ENCODE results near the gene CSNK1A1. TPM values are rescaled to one million over a fixed set of nuclear protein-coding genes. Genes with fewer than 3 reads are reported as not detected.
"Not testable (repeated sequence)": the region's sequence is repeated elsewhere in the genome, so short reads cannot be mapped to it uniquely, and the experiment has no call there.

The CSNK1A1 gene
- total RNA-seq, 1 donor from 2014 or later, result 194 TPM

DNA sequence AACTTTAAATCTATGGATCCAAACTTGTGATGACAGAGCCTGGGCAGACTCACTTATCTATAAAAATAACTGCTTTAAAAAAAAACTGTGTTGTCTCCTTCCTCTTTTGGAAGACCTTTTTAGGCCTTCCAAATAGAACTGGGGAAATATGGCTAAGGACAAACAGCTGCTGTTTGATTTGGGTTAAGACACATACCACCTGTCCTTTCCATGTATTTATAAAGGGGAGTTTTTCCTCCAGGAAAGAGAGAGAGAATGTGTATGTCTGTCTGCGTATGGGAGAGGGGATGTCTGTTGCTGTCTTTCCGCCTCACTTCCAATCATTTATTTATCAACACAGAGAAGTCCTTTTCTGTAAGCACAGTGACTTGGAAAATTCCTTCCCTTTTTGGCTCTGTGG is 32.9 kb upstream of the CSNK1A1 start:
- no peaks in the 10 kb centered on the region for H3K27me3 Mint-ChIP-seq (ENCODE audit: low read depth)
- H3K36me3 Mint-ChIP-seq (ENCODE audit: low read depth), result no peaks in the 10 kb centered on the region
- DNase-seq (ENCODE audit: low spot score), result no peak
- intact Hi-C loops (cut with micrococcal nuclease), result no loop called here
- no peak overlapping the region for H3K27ac Mint-ChIP-seq
- no peaks in the 10 kb centered on the region for H3K9me3 Mint-ChIP-seq
- H3K4me1 Mint-ChIP-seq (ENCODE audit: low read depth), result peaks cover 16% of the 10 kb centered on the region
- no peak overlapping the region for H3K4me3 Mint-ChIP-seq (ENCODE audit: low read depth)

DNA sequence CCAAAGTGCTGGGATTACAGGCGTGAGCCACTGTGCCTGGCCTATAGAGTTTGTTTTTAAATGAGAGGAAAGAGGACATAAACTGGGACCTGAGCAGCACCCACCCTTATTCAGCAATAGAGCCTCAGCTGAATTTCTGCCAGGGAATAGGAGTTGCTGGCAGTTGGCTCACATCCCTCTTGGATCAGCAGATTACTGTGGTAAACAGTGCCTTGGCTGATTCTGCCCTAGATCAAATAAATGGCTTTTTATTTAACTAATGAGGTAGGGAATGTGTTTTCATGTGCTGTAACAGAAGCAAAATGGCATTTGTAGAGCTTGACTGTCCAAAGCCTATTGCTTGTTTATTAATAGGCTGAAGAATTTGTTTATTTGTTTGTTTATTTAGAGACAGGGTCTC is 32.2 kb upstream of the CSNK1A1 start:
- peaks cover 17% of the 10 kb centered on the region for H3K4me1 Mint-ChIP-seq (ENCODE audit: low read depth)
- H3K4me3 Mint-ChIP-seq (ENCODE audit: low read depth), result no peak overlapping the region
- H3K9me3 Mint-ChIP-seq, result no peaks in the 10 kb centered on the region
- no peak overlapping the region for H3K27ac Mint-ChIP-seq
- H3K27me3 Mint-ChIP-seq (ENCODE audit: low read depth), result no peaks in the 10 kb centered on the region
- no peak for DNase-seq (ENCODE audit: low spot score)
- intact Hi-C loops (cut with micrococcal nuclease), result no loop called here
- no peaks in the 10 kb centered on the region for H3K36me3 Mint-ChIP-seq (ENCODE audit: low read depth)

DNA sequence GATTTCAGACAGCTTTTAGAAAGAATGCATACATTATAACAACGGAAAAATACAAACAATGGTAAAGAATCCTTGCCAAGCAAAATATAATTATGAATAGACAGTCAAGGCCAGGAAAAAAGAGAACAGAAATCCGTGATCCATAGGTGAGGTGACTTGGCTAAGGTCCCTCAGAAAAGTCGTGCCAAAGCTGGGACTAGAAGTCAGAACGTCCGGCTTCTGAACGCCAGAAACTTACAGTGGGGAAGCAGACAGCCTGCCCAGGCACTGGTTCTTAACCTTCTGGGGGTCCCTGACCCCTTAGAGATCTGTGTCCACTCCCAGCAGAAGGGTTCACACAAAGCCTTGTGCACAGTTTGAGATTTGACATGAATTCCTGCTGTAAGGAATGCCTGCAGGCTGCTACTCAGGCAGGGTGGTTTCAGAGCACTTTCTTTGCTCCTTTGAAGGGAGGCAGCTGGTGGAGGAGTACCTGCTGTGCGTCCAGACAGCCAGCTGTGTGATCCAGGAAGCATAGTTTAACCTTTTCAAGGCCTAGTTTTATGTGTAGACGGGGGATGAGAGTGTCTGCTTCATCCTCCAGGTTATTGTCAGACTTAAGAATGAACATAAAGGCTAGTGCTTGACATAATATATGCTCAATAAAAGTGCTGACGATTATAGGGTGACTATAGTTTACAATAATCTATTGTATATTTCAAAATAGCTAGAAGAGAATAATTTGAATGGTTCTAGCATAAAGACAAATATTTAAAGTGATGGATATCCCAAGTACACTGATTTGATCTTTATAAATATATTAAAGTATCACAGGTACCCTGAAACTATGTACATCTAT is 30.9 kb upstream of the CSNK1A1 start:
- Mint-ChIP-seq H3K9me3 (no peaks in the 10 kb centered on the region), H3K4me1 (ENCODE audit: low read depth) (peaks cover 16% of the 10 kb centered on the region), H3K27ac (no peak overlapping the region), H3K27me3 (ENCODE audit: low read depth) (no peaks in the 10 kb centered on the region), H3K36me3 (ENCODE audit: low read depth) (no peaks in the 10 kb centered on the region), H3K4me3 (ENCODE audit: low read depth) (no peak overlapping the region)
- intact Hi-C loops (cut with micrococcal nuclease), result no loop called here
- no peak for DNase-seq (ENCODE audit: low spot score)

GRCh38 chr5:149581192-149581861 is 30.1 kb upstream of the CSNK1A1 start, which contains the start of gene ARHGEF37:
Gene ARHGEF37, plus strand, starts transcription at chr5:149581498. Its CDS starts 16,272 bp downstream, at chr5:149597770.
- Mint-ChIP-seq H3K27me3 (ENCODE audit: low read depth) (no peaks in the 10 kb centered on the region), H3K4me1 (ENCODE audit: low read depth) (peaks cover 16% of the 10 kb centered on the region), H3K27ac (peak within 1 kb of the TSS; percentile 22), H3K9me3 (no peaks in the 10 kb centered on the region), H3K36me3 (ENCODE audit: low read depth) (no peaks in the 10 kb centered on the region), H3K4me3 (ENCODE audit: low read depth) (peak within 1 kb of the TSS; percentile 71)
- intact Hi-C loops (cut with micrococcal nuclease), result no loop called here
- DNase-seq (ENCODE audit: low spot score), result peak; percentile 11

GRCh38 chr5:149580808-149581191 is 29.6 kb upstream of the CSNK1A1 start:
- Mint-ChIP-seq H3K4me1 (ENCODE audit: low read depth) (peaks cover 21% of the 10 kb centered on the region), H3K36me3 (ENCODE audit: low read depth) (no peaks in the 10 kb centered on the region), H3K9me3 (no peaks in the 10 kb centered on the region), H3K4me3 (ENCODE audit: low read depth) (peak overlapping the region; percentile 71), H3K27me3 (ENCODE audit: low read depth) (no peaks in the 10 kb centered on the region), H3K27ac (peak overlapping the region; percentile 22)
- DNase-seq (ENCODE audit: low spot score), result peak; percentile 9
- intact Hi-C loops (cut with micrococcal nuclease), result no loop called here

- H3K36me3 Mint-ChIP-seq (ENCODE audit: low read depth), result no peaks in the 10 kb centered on the region
- peaks cover 22% of the 10 kb centered on the region for H3K4me1 Mint-ChIP-seq (ENCODE audit: low read depth)
- no peak overlapping the region for H3K4me3 Mint-ChIP-seq (ENCODE audit: low read depth)
- H3K9me3 Mint-ChIP-seq, result no peaks in the 10 kb centered on the region
- intact Hi-C loops (cut with micrococcal nuclease), result no loop called here
- no peaks in the 10 kb centered on the region for H3K27me3 Mint-ChIP-seq (ENCODE audit: low read depth)
- H3K27ac Mint-ChIP-seq, result no peak overlapping the region
- no peak for DNase-seq (ENCODE audit: low spot score)
Measured at GRCh38 chr5:149578896-149579295, 27.7 kb upstream of the CSNK1A1 start.

DNA sequence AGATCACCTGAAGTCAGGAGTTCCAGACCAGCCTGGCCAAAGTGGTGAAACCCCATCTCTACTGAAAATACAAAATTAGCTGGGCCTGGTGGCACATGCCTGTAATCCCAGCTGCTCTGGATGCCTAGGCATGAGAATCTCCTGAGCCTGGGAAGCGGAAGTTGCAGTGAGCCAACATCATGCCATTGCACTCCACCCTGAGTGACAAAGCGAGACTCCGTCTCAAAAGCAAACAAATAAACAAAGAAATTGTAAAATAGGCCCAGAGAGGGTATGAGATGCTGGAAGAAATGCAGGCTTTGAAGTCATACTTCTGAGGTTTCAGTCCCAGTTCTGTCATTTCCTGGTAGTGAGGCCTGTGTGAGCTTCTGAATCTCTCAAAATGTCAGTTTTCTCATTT is 24.8 kb upstream of the CSNK1A1 start:
- intact Hi-C loops (cut with micrococcal nuclease), result loop anchor here (1.0 to 2.0 kb wide), 3 partner anchors 13 to 41 kb away; no protein-coding TSS in a partner anchor
- H3K4me3 Mint-ChIP-seq (ENCODE audit: low read depth), result no peak overlapping the region
- peak overlapping the region; percentile 91 for H3K27ac Mint-ChIP-seq
- no peaks in the 10 kb centered on the region for H3K27me3 Mint-ChIP-seq (ENCODE audit: low read depth)
- no peaks in the 10 kb centered on the region for H3K9me3 Mint-ChIP-seq
- peaks cover 20% of the 10 kb centered on the region for H3K4me1 Mint-ChIP-seq (ENCODE audit: low read depth)
- no peaks in the 10 kb centered on the region for H3K36me3 Mint-ChIP-seq (ENCODE audit: low read depth)
- no peak for DNase-seq (ENCODE audit: low spot score)

DNA sequence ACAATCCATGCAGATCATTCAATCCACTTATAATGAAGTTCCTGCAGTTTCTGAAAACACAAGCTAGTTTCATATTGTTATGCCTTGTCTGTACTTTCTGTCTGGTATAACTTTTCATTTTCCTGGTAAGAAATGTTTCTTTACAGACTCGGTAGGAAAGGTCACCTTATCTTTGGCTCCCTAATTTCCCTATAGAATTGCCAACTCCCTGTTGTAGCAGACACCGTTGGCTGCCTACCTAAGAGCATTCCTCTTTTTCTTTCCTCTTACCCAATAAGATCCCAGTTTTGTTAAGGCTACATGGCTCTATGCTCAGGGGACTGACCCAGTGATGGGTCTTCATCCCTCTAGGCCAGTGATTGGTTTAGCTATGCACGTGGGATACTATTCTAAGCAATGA is 23.9 kb upstream of the CSNK1A1 start:
- Mint-ChIP-seq H3K36me3 (ENCODE audit: low read depth) (no peaks in the 10 kb centered on the region), H3K4me3 (ENCODE audit: low read depth) (no peak overlapping the region), H3K4me1 (ENCODE audit: low read depth) (peaks cover 12% of the 10 kb centered on the region), H3K27ac (no peak overlapping the region), H3K27me3 (ENCODE audit: low read depth) (no peaks in the 10 kb centered on the region), H3K9me3 (no peaks in the 10 kb centered on the region)
- no peak for DNase-seq (ENCODE audit: low spot score)
- intact Hi-C loops (cut with micrococcal nuclease), result no loop called here

DNA sequence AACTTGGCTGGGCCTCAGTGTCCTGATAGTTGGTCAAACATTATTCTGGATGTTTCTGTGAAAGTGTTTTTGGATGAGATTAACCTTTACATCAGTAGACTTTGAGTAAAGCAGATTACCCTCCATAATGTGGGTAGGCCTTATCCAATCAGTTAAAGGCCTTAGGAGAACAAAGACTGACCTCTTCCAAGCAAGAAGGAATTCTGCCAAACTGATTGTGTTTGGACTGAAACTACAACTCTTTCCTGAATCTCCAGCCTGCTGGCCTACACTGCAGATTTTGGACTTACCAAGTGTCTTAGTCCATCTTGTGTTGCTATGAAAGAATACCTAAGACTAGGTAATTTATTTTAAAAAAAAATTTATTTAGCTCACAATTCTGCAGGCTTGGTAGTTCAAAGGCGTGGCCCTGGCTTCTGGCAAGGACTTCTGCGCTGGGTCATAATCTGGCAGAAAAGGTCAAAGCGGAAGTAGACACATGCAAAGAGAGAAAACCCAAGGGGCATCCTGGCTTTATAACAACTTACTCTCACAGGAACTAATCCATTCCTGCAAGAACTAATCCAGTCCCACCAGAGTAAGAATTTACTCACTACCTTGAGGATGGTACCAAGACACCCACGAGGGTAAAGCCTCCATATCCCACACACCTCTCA is 21.5 kb upstream of the CSNK1A1 start:
- no peak overlapping the region for H3K27ac Mint-ChIP-seq
- H3K36me3 Mint-ChIP-seq (ENCODE audit: low read depth), result no peaks in the 10 kb centered on the region
- H3K4me3 Mint-ChIP-seq (ENCODE audit: low read depth), result no peak overlapping the region
- DNase-seq (ENCODE audit: low spot score), result no peak
- no peaks in the 10 kb centered on the region for H3K27me3 Mint-ChIP-seq (ENCODE audit: low read depth)
- no peaks in the 10 kb centered on the region for H3K9me3 Mint-ChIP-seq
- intact Hi-C loops (cut with micrococcal nuclease), result no loop called here
- peaks cover 11% of the 10 kb centered on the region for H3K4me1 Mint-ChIP-seq (ENCODE audit: low read depth)

GRCh38 chr5:149572170-149572569 is 20.9 kb upstream of the CSNK1A1 start:
- Mint-ChIP-seq H3K4me1 (ENCODE audit: low read depth) (peaks cover 11% of the 10 kb centered on the region), H3K4me3 (ENCODE audit: low read depth) (no peak overlapping the region), H3K27ac (no peak overlapping the region), H3K9me3 (no peaks in the 10 kb centered on the region), H3K36me3 (ENCODE audit: low read depth) (no peaks in the 10 kb centered on the region), H3K27me3 (ENCODE audit: low read depth) (no peaks in the 10 kb centered on the region)
- no peak for DNase-seq (ENCODE audit: low spot score)
- intact Hi-C loops (cut with micrococcal nuclease), result no loop called here

GRCh38 chr5:149567226-149567625 is 16.0 kb upstream of the CSNK1A1 start:
- Mint-ChIP-seq H3K27me3 (ENCODE audit: low read depth) (no peaks in the 10 kb centered on the region), H3K9me3 (no peaks in the 10 kb centered on the region), H3K4me3 (ENCODE audit: low read depth) (no peak overlapping the region), H3K4me1 (ENCODE audit: low read depth) (peaks cover 10% of the 10 kb centered on the region), H3K27ac (no peak overlapping the region), H3K36me3 (ENCODE audit: low read depth) (no peaks in the 10 kb centered on the region)
- DNase-seq (ENCODE audit: low spot score), result no peak
- intact Hi-C loops (cut with micrococcal nuclease), result no loop called here

DNA sequence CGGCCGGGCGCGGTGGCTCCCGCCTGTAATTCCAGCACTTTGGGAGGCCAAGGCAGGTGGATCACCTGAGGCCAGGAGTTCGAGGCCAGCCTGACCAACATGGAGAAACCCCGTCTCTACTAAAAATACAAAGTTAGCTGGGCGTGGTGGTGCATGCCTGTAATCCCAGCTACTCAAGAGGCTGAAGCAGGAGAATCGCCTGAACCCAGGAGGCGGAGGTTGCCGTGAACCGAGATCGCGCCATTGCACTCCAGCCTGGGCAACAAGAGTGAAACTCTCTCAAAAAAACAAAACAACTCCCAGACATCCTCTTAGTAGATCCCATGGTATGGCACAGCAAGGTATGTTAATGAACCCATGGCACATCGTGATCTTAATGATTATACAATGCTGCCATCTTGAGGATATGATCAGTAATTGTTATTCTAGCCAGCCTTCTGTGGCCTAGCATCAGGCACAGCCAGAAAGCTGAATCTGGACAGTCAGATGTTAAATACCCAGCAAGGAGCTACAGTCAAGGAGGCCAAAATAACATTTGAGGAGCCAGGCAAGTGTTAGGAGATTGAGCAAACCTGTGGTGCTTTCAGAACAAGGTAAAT is 13.4 kb upstream of the CSNK1A1 start:
- not testable (repeated sequence) for DNase-seq (ENCODE audit: low spot score); H3K4me3 Mint-ChIP-seq (ENCODE audit: low read depth); H3K36me3 Mint-ChIP-seq (ENCODE audit: low read depth); H3K9me3 Mint-ChIP-seq; H3K27ac Mint-ChIP-seq; H3K27me3 Mint-ChIP-seq (ENCODE audit: low read depth)
- intact Hi-C loops (cut with micrococcal nuclease), result loop anchor here (1.0 to 5.0 kb wide), 5 partner anchors 53 to 247 kb away; no protein-coding TSS in a partner anchor
- peaks cover 19% of the 10 kb centered on the region for H3K4me1 Mint-ChIP-seq (ENCODE audit: low read depth)
